NCI-H1436 treated with DMSO at 0.1 percent for 48 hours (cell line): ENCODE measurements around the gene CNN3.

Experiments
- DNase-seq: peaks from one replicate; lab custom pipeline; 2025; lab: John Stamatoyannopoulos, UW

CNN3 gene

GRCh38 chr1:94926915-94927404 is at the start of gene CNN3:
CNN3 (minus strand) TSS chr1:94927110; CDS start chr1:94926894, 216 bp downstream.
- DNase-seq: peak; percentile 53

GRCh38 chr1:94974824-94975223 is 47.9 kb upstream of the CNN3 start:
- no peak for DNase-seq

- no peak for DNase-seq
These were observed 47.3 kb upstream of the CNN3 start for GRCh38 chr1:94974241-94974640.

- DNase-seq: no peak
These were observed 46.5 kb upstream of the CNN3 start for GRCh38 chr1:94973309-94973922.

- DNase-seq: no peak
These were observed 44.6 kb upstream of the CNN3 start for GRCh38 chr1:94971491-94971924.

- DNase-seq: no peak
These were observed 43.9 kb upstream of the CNN3 start for GRCh38 chr1:94970783-94971182.

GRCh38 chr1:94969137-94969536 is 42.2 kb upstream of the CNN3 start:
- DNase-seq: no peak

GRCh38 chr1:94966033-94966432 is 39.1 kb upstream of the CNN3 start:
- no peak for DNase-seq

- DNase-seq: no peak
These were observed 37.0 kb upstream of the CNN3 start for GRCh38 chr1:94963864-94964263.

GRCh38 chr1:94962409-94963265 is 35.7 kb upstream of the CNN3 start:
- DNase-seq: no peak

GRCh38 chr1:94961988-94962387 is 35.1 kb upstream of the CNN3 start:
- no peak for DNase-seq

- DNase-seq: no peak
These were observed 34.7 kb upstream of the CNN3 start for GRCh38 chr1:94961582-94961981.

- DNase-seq: no peak
These were observed 31.2 kb upstream of the CNN3 start for GRCh38 chr1:94958081-94958480.

GRCh38 chr1:94955767-94956632 is 29.1 kb upstream of the CNN3 start:
- no peak for DNase-seq

- DNase-seq: no peak
These were observed 27.6 kb upstream of the CNN3 start for GRCh38 chr1:94954263-94955220.

- no peak for DNase-seq
These were observed 26.8 kb upstream of the CNN3 start for GRCh38 chr1:94953746-94954145.

- no peak for DNase-seq
These were observed 26.2 kb upstream of the CNN3 start for GRCh38 chr1:94953107-94953506.

GRCh38 chr1:94952539-94952938 is 25.6 kb upstream of the CNN3 start:
- DNase-seq: no peak

- DNase-seq: no peak
These were observed 24.7 kb upstream of the CNN3 start for GRCh38 chr1:94951509-94952208.

- DNase-seq: no peak
These were observed 24.1 kb upstream of the CNN3 start for GRCh38 chr1:94951046-94951445.
